ENCODE data around the gene BCL2A1. TPM values are rescaled to one million over a fixed set of nuclear protein-coding genes. Genes with fewer than 3 reads are reported as not detected.

BCL2A1 gene
- total and polyA plus RNA-seq, 10 of the 15 experiments (the other 5 are each of a cell fraction or from before 2014, with no cell fraction given): 181 to 570 (median 321) TPM

- TF ChIP-seq REST (IDR thresholded peaks at IDR 0.05; ENCODE audit: low read depth, low read length): no peak
- TF ChIP-seq, protein P1, sequence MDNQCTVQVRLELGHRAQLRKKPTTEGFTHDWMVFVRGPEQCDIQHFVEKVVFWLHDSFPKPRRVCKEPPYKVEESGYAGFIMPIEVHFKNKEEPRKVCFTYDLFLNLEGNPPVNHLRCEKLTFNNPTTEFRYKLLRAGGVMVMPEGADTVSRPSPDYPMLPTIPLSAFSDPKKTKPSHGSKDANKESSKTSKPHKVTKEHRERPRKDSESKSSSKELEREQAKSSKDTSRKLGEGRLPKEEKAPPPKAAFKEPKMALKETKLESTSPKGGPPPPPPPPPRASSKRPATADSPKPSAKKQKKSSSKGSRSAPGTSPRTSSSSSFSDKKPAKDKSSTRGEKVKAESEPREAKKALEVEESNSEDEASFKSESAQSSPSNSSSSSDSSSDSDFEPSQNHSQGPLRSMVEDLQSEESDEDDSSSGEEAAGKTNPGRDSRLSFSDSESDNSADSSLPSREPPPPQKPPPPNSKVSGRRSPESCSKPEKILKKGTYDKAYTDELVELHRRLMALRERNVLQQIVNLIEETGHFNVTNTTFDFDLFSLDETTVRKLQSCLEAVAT (IDR thresholded peaks at IDR 0.05): peak; percentile 55
- peak; percentile 55; the same call in 1 of the 2 replicates for TF ChIP-seq GATAD2B (conservative IDR thresholded peaks at IDR 0.05; ENCODE audit: low read depth)
- TF ChIP-seq ETV6 (conservative IDR thresholded peaks at IDR 0.05 in 1 of 2, IDR thresholded peaks at IDR 0.05 in 1 of 2; ENCODE audit: borderline replicate concordance in 1 of 2, low read depth in 1 of 2): peak in 1 of 2 experiments; percentile 43; a peak in 2 of 4 replicates
- peak; percentile 15; the same call in 1 of the 2 replicates for TF ChIP-seq ZBED1 (IDR thresholded peaks at IDR 0.05; ENCODE audit: borderline replicate concordance)
- TF ChIP-seq, protein P2, sequence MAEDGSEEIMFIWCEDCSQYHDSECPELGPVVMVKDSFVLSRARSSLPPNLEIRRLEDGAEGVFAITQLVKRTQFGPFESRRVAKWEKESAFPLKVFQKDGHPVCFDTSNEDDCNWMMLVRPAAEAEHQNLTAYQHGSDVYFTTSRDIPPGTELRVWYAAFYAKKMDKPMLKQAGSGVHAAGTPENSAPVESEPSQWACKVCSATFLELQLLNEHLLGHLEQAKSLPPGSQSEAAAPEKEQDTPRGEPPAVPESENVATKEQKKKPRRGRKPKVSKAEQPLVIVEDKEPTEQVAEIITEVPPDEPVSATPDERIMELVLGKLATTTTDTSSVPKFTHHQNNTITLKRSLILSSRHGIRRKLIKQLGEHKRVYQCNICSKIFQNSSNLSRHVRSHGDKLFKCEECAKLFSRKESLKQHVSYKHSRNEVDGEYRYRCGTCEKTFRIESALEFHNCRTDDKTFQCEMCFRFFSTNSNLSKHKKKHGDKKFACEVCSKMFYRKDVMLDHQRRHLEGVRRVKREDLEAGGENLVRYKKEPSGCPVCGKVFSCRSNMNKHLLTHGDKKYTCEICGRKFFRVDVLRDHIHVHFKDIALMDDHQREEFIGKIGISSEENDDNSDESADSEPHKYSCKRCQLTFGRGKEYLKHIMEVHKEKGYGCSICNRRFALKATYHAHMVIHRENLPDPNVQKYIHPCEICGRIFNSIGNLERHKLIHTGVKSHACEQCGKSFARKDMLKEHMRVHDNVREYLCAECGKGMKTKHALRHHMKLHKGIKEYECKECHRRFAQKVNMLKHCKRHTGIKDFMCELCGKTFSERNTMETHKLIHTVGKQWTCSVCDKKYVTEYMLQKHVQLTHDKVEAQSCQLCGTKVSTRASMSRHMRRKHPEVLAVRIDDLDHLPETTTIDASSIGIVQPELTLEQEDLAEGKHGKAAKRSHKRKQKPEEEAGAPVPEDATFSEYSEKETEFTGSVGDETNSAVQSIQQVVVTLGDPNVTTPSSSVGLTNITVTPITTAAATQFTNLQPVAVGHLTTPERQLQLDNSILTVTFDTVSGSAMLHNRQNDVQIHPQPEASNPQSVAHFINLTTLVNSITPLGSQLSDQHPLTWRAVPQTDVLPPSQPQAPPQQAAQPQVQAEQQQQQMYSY (CRISPR knock-in tag; IDR thresholded peaks at IDR 0.05): no peak
- 0 out of 3 replicates have a peak, but pooled peaks have one; percentile 61 for TF ChIP-seq POU2F2 (IDR thresholded peaks at IDR 0.05; ENCODE audit: borderline replicate concordance, low read depth, low read length)
- peak; percentile 95 for TF ChIP-seq MEF2B (IDR thresholded peaks at IDR 0.05; ENCODE audit: partially characterized antibody, poor library complexity, severe bottlenecking)
- 0 out of 2 replicates have a peak, but pooled peaks have one; percentile 35 for TF ChIP-seq ZNF207 (IDR thresholded peaks at IDR 0.05; ENCODE audit: borderline replicate concordance)
- TF ChIP-seq, protein P3, sequence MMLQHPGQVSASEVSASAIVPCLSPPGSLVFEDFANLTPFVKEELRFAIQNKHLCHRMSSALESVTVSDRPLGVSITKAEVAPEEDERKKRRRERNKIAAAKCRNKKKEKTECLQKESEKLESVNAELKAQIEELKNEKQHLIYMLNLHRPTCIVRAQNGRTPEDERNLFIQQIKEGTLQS (IDR thresholded peaks at IDR 0.05; ENCODE audit: borderline replicate concordance, extremely low read depth, low read depth, low read length): no peak
- no peak for TF ChIP-seq FOS (IDR thresholded peaks at IDR 0.05; ENCODE audit: borderline replicate concordance, extremely low read depth, insufficient read length)
- no peak for TF ChIP-seq RAD51 (IDR thresholded peaks at IDR 0.05)
- TF ChIP-seq ZNF384 (IDR thresholded peaks at IDR 0.05; ENCODE audit: borderline replicate concordance, low read depth, low read length): no peak
- TF ChIP-seq SMAD5 (IDR thresholded peaks at IDR 0.05; ENCODE audit: low read depth): 0 out of 2 replicates have a peak, but pooled peaks have one; percentile 2
- no peak for TF ChIP-seq NFYA (IDR thresholded peaks at IDR 0.05; ENCODE audit: borderline replicate concordance, low read depth, low read length)
- TF ChIP-seq RAD21 (IDR thresholded peaks at IDR 0.05; ENCODE audit: insufficient read depth, low read depth, low read length): 0 out of 2 replicates have a peak, but pooled peaks have one; percentile 4
- TF ChIP-seq CBFB (IDR thresholded peaks at IDR 0.05; ENCODE audit: low read depth): peak; percentile 55; the same call in 1 of the 2 replicates
- TF ChIP-seq EZH2 (IDR thresholded peaks at IDR 0.05; ENCODE audit: borderline replicate concordance, control insufficient read depth, low read depth, low read length): no peak
- TF ChIP-seq NR2F1 (conservative IDR thresholded peaks at IDR 0.05): peak; percentile 81
- peak; percentile 43; the same call in 1 of the 2 replicates for TF ChIP-seq TAF1 (IDR thresholded peaks at IDR 0.05; ENCODE audit: borderline replicate concordance, low read depth, low read length)
Observed at GRCh38 chr15:79977431-79978054, 6.5 kb upstream of the BCL2A1 start (continued).

Measured in GM12878 (cell line).